Thyroid gland (tissue), 4 donors: ENCODE measurements around the gene PTH1R. TPM values are rescaled to one million over a fixed set of nuclear protein-coding genes. Genes with fewer than 3 reads are reported as not detected.

Source experiments
- DNase-seq, 2 donors: peaks; one replicate each; pipeline ENCODE4 v3.0.0-alpha.2; 2019
- H3K27ac ChIP-seq, 3 donors: fragments of 200-600 bp; sonication (generic); 1 replicate in 2 of 3; 2 replicates in 1 of 3; pipeline ENCODE4 v1.5.1; 2016 to 2019; ENCODE audit warnings: mild to moderate bottlenecking in 1 of 3, moderate library complexity in 1 of 3
- H3K27me3 ChIP-seq: fragments of 200-600 bp; sonication (generic); one replicate; pipeline ENCODE4 v1.5.1; 2019
- H3K36me3 ChIP-seq, 2 donors: fragments of 200-600 bp; sonication (generic); one replicate each; pipeline ENCODE4 v1.5.1; 2016 to 2019
- H3K4me1 ChIP-seq, 2 donors: fragments of 200-600 bp; sonication (generic); one replicate each; pipeline ENCODE4 v1.5.1; 2017 to 2019
- H3K4me3 ChIP-seq, 3 donors: fragments of 200-600 bp; sonication (generic); replicated peaks in 1 of 3; 1 replicate in 2 of 3; 2 replicates in 1 of 3; pipeline ENCODE4 v1.5.1; 2016; ENCODE audit warnings: mild to moderate bottlenecking in 1 of 3
- H3K9me3 ChIP-seq: fragments of 200-600 bp; sonication (generic); one replicate; pipeline ENCODE4 v1.5.1; 2017
- POLR2A ChIP-seq, 2 donors: fragments of 450-650 bp; IDR thresholded peaks; one replicate each; pipeline ENCODE4 v1.6.1; 2017; ENCODE audit warnings: antibody characterized with exemption in 2 of 2, mild to moderate bottlenecking in 2 of 2, moderate library complexity in 1 of 2
- whole genome bisulfite sequencing, 2 donors: methylation state at CpG; one replicate each; pipeline ENCODE4 v1.1.5; 2017; 5-methylcytosine and 5-hydroxymethylcytosine counted together
- intact Hi-C: fragments of 100-400 bp; cut with DNase I; formaldehyde crosslinking; loops from one replicate; pipeline ENCODE4 v1.15.1; 2023
- total RNA-seq, 4 donors: library from RNA; depleted of rRNA; stranded (reverse); fragments of >200 nt; gene quantifications; one replicate each; pipeline ENCODE4 v1.2.3, GENCODE V29; 2016
- TF ChIP-seq, protein P1 (sequence below), 6 experiments: fragments of 200-600 bp in 3 of 6; fragments of 450-650 bp in 3 of 6; sonication (generic) in 3 of 6; IDR thresholded peaks; one replicate each; pipeline ENCODE4 v1.5.1; 2016 to 2019; ENCODE audit warnings: antibody characterized with exemption in 6 of 6, mild to moderate bottlenecking in 2 of 6, inconsistent platforms in 1 of 6, moderate library complexity in 1 of 6

The PTH1R gene
- total RNA-seq: 10 to 100 TPM in 1 of 4 donors, 1 to 10 TPM in 3; 1.2 to 10.6 (median 4.4) TPM

- Histone ChIP-seq H3K9me3 (no peaks in the 10 kb centered on the region), H3K4me3 (no peak within 1 kb of the TSS), H3K4me1 (peaks cover 27 to 53% of the 10 kb centered on the region in 2 donors), H3K27ac (no peak within 1 kb of the TSS), H3K36me3 (no peaks in the 10 kb centered on the region), H3K27me3 (no peaks in the 10 kb centered on the region)
- TF ChIP-seq, protein P1, sequence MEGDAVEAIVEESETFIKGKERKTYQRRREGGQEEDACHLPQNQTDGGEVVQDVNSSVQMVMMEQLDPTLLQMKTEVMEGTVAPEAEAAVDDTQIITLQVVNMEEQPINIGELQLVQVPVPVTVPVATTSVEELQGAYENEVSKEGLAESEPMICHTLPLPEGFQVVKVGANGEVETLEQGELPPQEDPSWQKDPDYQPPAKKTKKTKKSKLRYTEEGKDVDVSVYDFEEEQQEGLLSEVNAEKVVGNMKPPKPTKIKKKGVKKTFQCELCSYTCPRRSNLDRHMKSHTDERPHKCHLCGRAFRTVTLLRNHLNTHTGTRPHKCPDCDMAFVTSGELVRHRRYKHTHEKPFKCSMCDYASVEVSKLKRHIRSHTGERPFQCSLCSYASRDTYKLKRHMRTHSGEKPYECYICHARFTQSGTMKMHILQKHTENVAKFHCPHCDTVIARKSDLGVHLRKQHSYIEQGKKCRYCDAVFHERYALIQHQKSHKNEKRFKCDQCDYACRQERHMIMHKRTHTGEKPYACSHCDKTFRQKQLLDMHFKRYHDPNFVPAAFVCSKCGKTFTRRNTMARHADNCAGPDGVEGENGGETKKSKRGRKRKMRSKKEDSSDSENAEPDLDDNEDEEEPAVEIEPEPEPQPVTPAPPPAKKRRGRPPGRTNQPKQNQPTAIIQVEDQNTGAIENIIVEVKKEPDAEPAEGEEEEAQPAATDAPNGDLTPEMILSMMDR (IDR thresholded peaks at IDR 0.05): no peak
- TF ChIP-seq POLR2A (IDR thresholded peaks at IDR 0.05): no peak
- DNase-seq: no peak
- WGBS, 2 donors: 88 to 92% methylated on average over 5 to 7 of the region's 7 CpGs
- intact Hi-C loops: no loop called here
Measured at GRCh38 chr3:46877406-46878125, at the start of gene PTH1R. Gene PTH1R (plus strand): TSS chr3:46877721. CDS start chr3:46883560, 5,839 bp downstream.

DNA sequence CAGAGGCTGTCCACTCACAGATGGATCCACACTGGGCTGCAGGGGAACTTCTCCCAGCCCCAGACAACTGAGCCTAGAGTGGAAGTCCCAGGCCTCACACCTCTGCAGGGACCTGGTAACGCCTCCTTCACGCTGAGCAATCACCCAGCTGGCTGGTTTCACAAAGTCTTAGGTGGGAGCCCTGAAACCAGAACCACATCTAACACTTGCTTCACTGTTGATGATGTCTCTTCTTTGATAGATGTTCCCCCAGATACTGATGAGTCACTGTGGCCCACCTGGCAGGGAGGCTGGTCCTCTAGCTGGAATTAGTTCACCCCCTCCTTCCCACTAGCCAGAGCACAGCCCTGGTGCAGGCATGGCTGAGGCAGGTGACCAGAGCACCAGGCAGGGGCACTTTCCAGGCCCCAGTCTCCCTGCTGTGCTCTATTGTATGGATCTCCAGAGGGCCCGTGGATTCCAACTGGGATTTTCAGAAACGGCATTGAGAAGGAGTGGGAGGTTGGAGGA is 47.8 kb upstream of the PTH1R start:
- Histone ChIP-seq H3K27me3 (no peaks in the 10 kb centered on the region), H3K27ac (no peak overlapping the region), H3K4me1 (no peaks in the 10 kb centered on the region), H3K4me3 (no peak overlapping the region), H3K9me3 (no peaks in the 10 kb centered on the region), H3K36me3 (no peaks in the 10 kb centered on the region)
- TF ChIP-seq, protein P1 (IDR thresholded peaks at IDR 0.05): no peak
- TF ChIP-seq POLR2A (IDR thresholded peaks at IDR 0.05): no peak
- intact Hi-C loops: no loop called here
- 62 to 71% methylated on average over 3 to 4 of the region's 4 CpGs for WGBS, 2 donors
- DNase-seq: no peak

DNA sequence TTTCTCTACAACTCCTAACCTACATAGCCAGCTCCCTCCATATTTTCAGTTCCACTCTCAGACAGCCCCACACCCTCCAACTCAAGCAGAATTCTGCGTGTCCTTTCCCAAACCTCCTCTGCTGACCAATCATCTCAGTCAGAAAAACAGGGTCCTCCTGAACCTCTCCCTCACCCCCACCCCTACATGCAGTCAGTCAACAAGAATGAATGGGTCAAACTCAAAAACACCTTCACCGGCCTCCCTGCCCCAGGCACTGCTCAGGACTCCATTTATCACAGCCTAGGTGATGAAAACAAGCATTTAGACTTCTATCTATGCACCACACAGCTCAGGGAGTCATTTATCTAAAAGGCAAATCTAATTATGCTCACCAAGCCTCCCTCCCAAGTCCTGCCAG is 46.7 kb upstream of the PTH1R start:
- H3K4me3 ChIP-seq: no peak overlapping the region
- DNase-seq: no peak
- H3K27ac ChIP-seq: no peak overlapping the region
- H3K36me3 ChIP-seq: no peaks in the 10 kb centered on the region
- intact Hi-C loops: no loop called here
- WGBS, 2 donors: 86 to 90% methylated on average over 2 of the region's 2 CpGs
- no peaks in the 10 kb centered on the region for H3K4me1 ChIP-seq
- no peak for TF ChIP-seq POLR2A (IDR thresholded peaks at IDR 0.05)
- TF ChIP-seq, protein P1 (IDR thresholded peaks at IDR 0.05): no peak
- no peaks in the 10 kb centered on the region for H3K27me3 ChIP-seq
- no peaks in the 10 kb centered on the region for H3K9me3 ChIP-seq

GRCh38 chr3:46831316-46831715 is 46.2 kb upstream of the PTH1R start:
- Histone ChIP-seq H3K4me3 (no peak overlapping the region), H3K36me3 (no peaks in the 10 kb centered on the region), H3K9me3 (no peaks in the 10 kb centered on the region), H3K27me3 (no peaks in the 10 kb centered on the region), H3K4me1 (no peaks in the 10 kb centered on the region), H3K27ac (no peak overlapping the region)
- no peak for DNase-seq
- no peak for TF ChIP-seq POLR2A (IDR thresholded peaks at IDR 0.05)
- intact Hi-C loops: no loop called here
- 90 to 98% methylated on average over 3 of the region's 3 CpGs for WGBS, 2 donors

- TF ChIP-seq POLR2A (IDR thresholded peaks at IDR 0.05): no peak
- TF ChIP-seq, protein P1 (IDR thresholded peaks at IDR 0.05): no peak
- Histone ChIP-seq H3K27me3 (no peaks in the 10 kb centered on the region), H3K4me3 (no peak overlapping the region), H3K36me3 (no peaks in the 10 kb centered on the region), H3K4me1 (no peaks in the 10 kb centered on the region), H3K9me3 (no peaks in the 10 kb centered on the region), H3K27ac (no peak overlapping the region)
- 80 to 90% methylated on average over 1 of the region's 1 CpG for WGBS, 2 donors
- DNase-seq: no peak
- intact Hi-C loops: no loop called here
Measured at GRCh38 chr3:46831841-46832240, 45.7 kb upstream of the PTH1R start.
